Upper lobe of left lung (tissue), 4 donors: ENCODE results near the gene TEX22.

Source experiments
- CTCF ChIP-seq, 6 experiments: fragments of 450-650 bp in 4 of 6; fragments of 200-600 bp in 2 of 6; sonication (generic) in 2 of 6; IDR thresholded peaks; one replicate each; pipeline ENCODE4 v1.5.1; 2016 to 2019; ENCODE audit warnings: antibody characterized with exemption in 6 of 6
- POLR2A ChIP-seq, 4 donors: fragments of 450-650 bp; IDR thresholded peaks; one replicate each; pipeline ENCODE4 v1.5.1; 2016 to 2017; ENCODE audit warnings: antibody characterized with exemption in 4 of 4, mild to moderate bottlenecking in 2 of 4
- POLR2AphosphoS5 ChIP-seq, 2 donors: sonication (generic); formaldehyde crosslinking; IDR thresholded peaks; one replicate each; pipeline ENCODE4 v1.5.1; 2017; ENCODE audit warnings: antibody characterized with exemption in 2 of 2

- no peak for TF ChIP-seq POLR2AphosphoS5 (IDR thresholded peaks at IDR 0.05)
- no peak for TF ChIP-seq CTCF (IDR thresholded peaks at IDR 0.05)
- no peak for TF ChIP-seq POLR2A (IDR thresholded peaks at IDR 0.05)
Measured at GRCh38 chr14:105395538-105395854, 2.8 kb upstream of the TEX22 start.
